Neural progenitor cell (in vitro differentiated cells): ENCODE results near the gene SMYD2.

ENCODE experiments used
- CTCF ChIP-seq: fragments of 200-600 bp; sonication (generic); IDR thresholded peaks from 2 replicates; pipeline ENCODE4 v1.5.1; 2017; ENCODE audit warnings: antibody characterized with exemption, mild to moderate bottlenecking
- EZH2 ChIP-seq: fragments of 200-600 bp; sonication (generic); IDR thresholded peaks from 2 replicates; pipeline ENCODE4 v1.6.1; 2017; ENCODE audit warnings: antibody characterized with exemption, mild to moderate bottlenecking, moderate library complexity

- TF ChIP-seq CTCF (no peak), EZH2 (no peak)
Observed at GRCh38 chr1:214244841-214245240, 36.1 kb upstream of the SMYD2 start.
